ENCODE data around the gene TSC22D1.
"Not testable (repeated sequence)": the region's sequence is repeated elsewhere in the genome, so short reads cannot be mapped to it uniquely, and the experiment has no call there.

TSC22D1 gene

GRCh38 chr13:44575741-44576350 lies at the start of gene TSC22D1:
TSC22D1 (minus strand) TSS chr13:44576330; CDS start chr13:44576074, 256 bp downstream.
- DNase-seq = peak in 1 of 2 experiments; percentile 47

GRCh38 chr13:44622708-44623107 lies 46.6 kb upstream of the TSC22D1 start:
- DNase-seq = no peak

- no peak for DNase-seq
Observed at GRCh38 chr13:44622261-44622660, 46.1 kb upstream of the TSC22D1 start.

GRCh38 chr13:44620057-44620456 lies 43.9 kb upstream of the TSC22D1 start:
- no peak for DNase-seq

GRCh38 chr13:44619651-44620050 lies 43.5 kb upstream of the TSC22D1 start:
- no peak for DNase-seq

- no peak for DNase-seq
Observed at GRCh38 chr13:44618326-44618725, 42.2 kb upstream of the TSC22D1 start.

DNA sequence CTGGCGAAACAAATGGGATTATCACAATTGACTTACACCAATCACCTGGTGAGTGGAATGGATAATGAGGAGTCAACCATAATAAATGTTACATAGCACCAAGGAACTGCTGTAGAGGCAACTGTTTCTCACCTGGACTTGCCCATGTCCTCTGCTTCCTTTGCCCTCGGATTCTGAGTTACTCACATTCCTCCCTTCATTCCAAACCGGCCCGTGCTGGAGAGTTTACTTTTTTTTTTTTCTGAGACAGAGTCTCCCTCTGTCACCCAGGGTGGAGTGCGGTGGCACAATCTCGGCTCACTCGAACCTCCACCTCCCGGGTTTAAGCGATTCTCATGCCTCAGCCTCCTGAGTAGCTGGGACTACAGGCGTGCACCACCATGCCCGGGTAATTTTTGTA lies 41.5 kb upstream of the TSC22D1 start:
- DNase-seq = no peak

DNA sequence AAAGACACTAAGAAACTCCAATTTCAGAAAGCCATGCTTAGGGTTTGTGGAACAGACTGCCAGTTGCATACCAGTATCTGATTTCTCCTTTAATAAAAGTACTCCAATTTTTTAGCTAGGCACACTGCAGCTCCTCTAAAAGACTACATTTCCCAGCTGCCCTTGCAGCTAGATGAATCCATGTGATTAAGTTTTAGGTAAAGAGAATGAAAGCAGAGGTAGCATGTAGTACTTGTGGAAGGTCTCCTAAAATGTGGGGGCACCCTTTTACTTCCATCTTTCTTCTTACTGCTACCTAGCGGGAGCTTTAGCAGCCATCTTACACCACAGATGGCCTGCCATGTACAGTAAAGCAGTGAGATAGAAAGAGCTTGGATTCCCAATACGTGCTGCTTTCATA lies 33.0 kb upstream of the TSC22D1 start:
- no peak for DNase-seq

DNA sequence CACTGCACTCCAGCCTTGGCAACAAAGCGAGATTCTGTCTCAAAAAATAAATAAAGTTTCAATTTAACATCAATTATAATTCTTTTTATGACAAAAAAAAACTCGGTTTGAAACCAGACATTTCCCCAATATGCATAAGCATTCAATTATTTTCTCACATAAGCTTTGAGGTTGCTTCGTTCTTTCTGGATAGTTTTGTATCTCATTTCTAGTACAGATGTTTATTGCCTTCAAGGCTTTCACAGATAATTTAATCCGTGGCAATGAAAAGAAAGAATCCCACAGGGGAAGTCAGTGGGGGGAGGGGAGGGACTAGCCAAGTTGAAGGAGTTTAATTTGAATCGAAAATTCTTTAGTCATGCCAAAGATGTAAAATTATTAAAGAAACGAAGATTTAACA lies 29.6 kb upstream of the TSC22D1 start:
- no peak for DNase-seq

DNA sequence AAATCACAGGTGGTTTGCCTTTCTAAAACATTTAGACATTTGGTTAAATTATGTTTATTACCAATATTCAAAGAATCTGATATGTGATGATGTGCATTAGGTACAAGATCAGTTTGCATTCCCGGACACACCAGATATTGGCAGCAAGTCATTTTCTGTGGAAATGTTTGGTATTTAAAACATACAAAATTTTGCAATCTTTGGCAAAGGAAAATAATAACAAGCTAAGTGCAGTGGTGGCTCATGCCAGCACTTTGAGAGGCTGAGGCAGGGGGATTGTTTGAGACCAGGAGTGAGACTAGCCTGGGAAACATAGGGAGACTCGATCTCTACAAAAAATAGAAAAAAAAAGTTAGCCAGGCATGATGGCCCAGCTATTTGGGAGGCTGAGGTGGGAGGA lies 29.1 kb upstream of the TSC22D1 start:
- no peak for DNase-seq

GRCh38 chr13:44601586-44601985 lies 25.5 kb upstream of the TSC22D1 start:
- DNase-seq = no peak

GRCh38 chr13:44593861-44594592 lies 17.9 kb upstream of the TSC22D1 start:
- not testable (repeated sequence) for DNase-seq

DNA sequence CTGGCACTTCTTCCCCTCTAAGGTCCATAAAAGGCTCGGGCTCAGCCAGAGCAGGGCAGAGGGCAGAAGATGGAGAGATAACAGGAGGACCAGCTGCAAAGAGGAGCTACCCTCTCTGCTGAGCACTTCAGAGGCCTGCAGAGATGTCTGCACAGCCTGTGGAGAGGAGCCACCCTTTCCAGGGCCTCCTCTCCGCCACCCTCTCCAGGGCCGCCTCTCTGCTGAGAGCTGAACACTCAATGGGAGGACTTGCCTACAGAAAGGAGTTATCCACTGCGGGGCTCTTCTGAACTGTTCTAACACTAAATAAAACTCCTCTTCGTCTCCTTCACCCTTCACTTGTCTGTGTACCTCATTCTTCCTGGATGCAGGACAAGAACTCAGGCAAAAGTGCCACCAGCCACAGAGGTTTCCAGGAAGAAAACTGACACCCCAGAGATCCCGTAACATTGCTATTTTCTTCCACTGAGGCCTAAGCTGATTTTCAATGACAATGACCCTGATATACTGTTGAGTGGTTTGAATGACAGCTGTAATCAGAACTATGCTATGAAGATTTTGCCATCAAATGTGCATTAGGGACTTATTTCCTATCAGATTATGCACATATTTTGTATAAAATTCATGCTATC lies 16.2 kb upstream of the TSC22D1 start:
- DNase-seq = no peak

DNA sequence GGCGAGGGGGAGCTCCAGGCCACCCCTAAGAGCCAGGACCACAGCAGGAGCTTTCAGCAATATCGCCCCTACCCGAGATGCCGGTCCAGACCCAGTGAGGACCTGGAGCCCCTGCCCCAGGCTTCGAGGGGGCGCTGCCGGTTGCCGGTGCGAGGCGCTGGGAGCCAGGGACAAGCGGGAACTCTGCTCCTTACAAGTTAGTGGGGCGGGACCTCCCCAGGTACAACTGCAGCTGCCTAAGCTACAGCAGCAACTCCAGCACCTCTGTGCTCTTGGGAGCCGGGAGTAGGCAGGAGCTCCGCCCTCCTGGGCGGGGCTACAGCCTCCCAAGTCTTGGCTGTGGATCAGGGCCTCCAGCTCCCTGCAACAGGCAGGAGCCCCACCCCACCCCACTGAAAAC lies 15.2 kb upstream of the TSC22D1 start:
- no peak for DNase-seq

GRCh38 chr13:44583137-44583536 lies 7.0 kb upstream of the TSC22D1 start:
- no peak for DNase-seq

DNA sequence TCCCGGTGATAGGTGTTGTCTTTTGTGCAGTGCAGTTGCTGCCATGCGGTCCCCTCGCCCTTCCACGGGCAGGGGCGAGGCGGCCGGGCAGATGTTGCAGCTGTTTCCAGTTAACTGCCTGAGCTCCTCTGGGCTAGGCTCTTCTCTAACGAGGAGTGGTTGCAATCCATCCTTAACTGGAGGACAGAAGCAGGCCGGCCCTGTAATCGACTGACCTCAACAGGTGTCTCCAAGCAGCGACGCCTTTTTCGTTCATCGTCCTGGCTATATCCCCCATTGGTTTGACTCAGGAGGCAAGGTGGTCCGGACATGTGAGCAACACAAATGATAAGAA lies 1.9 kb upstream of the TSC22D1 start:
- DNase-seq = no peak

DNA sequence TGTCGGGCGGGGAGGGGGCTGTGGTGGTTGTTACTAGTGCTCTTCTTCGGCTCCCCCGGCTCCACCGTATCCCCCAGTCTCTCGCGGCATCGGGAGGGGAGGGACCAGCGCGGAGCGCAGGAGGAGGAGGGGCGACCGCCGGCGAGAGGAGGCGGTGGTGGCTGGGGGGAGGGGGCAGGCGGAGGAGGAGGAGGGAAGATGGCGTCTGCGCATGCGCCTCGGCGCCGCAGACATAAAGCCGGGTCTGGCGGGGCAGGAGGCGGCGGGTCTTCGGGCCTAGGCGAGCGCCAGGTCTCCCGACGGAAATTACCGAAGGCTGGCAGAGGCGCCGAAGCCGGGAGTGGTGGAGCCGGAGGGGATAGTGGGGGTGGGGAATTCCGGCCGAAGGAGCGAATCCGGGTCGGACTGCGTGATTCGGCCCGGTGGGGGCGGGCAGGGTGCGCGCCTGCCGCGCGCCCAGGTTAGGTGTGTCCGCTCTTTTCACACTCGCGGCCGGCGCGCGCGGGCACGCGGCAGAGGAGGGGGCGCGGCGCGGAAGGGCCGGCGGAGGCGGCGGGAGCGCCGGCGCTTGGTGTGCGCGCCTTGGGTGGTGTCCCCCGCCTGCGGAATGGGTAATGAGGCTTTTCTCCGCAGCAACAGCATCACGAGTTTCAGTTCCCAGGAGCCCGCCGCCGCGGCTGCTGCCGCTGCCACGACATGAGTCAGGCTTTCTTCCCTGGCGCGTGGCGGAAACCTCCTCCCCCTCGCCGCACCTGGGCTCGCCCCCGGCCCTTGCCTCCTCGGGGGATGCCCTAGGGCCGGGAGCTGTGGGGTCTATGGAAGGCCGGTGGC lies 1.3 kb upstream of the TSC22D1 start:
- DNase-seq = peak; percentile 89 to 95

GRCh38 chr13:44576351-44577235 lies 463 bp upstream of the TSC22D1 start:
- no peak for DNase-seq

- no peak for DNase-seq
Observed at GRCh38 chr13:44575035-44575434, 1.1 kb downstream of the TSC22D1 start.

DNA sequence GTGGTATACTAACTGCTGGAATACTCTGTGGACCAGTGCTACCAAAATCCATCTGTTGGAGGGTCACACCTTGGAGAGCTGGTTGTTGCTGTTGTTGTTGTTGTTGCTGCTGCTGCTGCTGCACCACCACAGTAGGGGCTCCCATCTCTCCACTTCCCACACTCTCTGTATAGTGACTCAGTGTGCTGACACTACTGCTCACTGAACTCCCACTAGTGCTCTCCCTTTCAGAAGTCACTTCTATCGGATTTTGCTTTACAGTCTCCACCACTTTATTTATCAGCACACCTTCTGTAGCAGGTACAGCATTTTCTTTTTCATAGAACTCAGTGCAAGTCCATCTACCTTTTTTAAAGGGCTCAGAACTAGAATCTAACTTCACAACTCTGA lies 1.7 kb downstream of the TSC22D1 start:
- DNase-seq = no peak

DNA sequence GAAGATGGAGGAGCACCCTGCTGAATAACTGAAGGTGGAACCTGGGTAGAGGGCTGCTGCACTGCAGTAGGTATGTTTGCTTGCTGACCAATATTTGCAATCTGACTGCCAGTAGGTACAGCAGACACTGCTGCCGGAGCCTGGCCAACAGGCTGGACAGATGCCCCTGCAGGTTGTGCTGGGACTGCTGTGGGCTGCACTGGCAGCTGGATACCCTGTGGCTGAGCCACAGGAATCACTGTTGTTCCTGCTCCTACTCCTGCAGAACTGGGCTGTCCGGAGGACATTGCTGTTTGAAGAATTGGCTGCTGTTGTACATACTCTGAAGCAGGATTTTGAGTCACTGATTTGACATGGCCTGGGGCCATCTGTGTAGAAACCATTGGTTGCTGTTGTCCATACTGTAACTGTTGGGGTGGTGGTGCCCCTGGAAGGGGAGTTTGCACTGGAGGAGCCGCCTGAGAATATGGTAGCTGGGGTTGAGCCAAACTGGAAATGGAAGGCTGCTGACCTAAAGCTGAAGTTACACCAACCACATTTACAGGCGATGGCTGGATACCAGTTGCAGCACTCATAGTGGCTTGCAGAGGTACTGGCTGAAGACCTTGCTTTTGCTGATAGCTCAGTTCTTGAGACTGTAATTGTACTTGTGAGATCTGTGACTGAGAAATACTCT lies 2.2 kb downstream of the TSC22D1 start:
- DNase-seq = peak in 1 of 2 experiments; percentile 27

GRCh38 chr13:44573071-44573470 lies 3.1 kb downstream of the TSC22D1 start:
- DNase-seq = no peak
